OCI-LY3 (cell line): ENCODE data around the gene THOC5.
"Not testable (repeated sequence)": the region's sequence is repeated elsewhere in the genome, so short reads cannot be mapped to it uniquely, and the experiment has no call there.

Experiments
- EZH2phosphoT487 ChIP-seq: fragments of 200-600 bp; shearing (Covaris generic); IDR thresholded peaks from 2 replicates; pipeline ENCODE4 v1.6.1; 2018; ENCODE audit warnings: antibody characterized with exemption, mixed run types, low read depth
- TF ChIP-seq, protein P1 (sequence below): fragments of 200-600, 300-600 bp; sonication (generic); IDR thresholded peaks from 2 replicates; pipeline ENCODE4 v1.5.1; 2014; ENCODE audit warnings: antibody characterized with exemption, low read length, low read depth

DNA sequence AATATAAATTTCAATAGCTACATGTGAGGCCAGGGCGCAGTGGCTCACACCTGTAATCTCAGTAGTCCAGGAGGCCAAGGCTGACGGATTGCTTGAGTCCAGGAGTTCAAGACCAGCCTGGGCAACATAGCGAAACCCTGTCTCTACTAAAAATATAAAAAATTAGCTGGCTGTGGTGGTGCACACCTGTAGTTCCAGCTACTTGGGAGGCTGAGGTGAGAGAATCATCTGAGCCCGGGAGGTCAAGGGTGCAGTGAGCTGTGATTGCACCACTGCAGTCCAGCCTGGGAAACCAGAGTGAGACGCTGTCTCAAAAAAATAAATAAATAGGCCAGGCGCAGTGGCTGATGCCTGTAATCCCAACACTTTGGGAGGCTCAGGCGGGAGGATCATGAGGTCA, 13.0 kb upstream of the THOC5 start:
- TF ChIP-seq, protein P1, sequence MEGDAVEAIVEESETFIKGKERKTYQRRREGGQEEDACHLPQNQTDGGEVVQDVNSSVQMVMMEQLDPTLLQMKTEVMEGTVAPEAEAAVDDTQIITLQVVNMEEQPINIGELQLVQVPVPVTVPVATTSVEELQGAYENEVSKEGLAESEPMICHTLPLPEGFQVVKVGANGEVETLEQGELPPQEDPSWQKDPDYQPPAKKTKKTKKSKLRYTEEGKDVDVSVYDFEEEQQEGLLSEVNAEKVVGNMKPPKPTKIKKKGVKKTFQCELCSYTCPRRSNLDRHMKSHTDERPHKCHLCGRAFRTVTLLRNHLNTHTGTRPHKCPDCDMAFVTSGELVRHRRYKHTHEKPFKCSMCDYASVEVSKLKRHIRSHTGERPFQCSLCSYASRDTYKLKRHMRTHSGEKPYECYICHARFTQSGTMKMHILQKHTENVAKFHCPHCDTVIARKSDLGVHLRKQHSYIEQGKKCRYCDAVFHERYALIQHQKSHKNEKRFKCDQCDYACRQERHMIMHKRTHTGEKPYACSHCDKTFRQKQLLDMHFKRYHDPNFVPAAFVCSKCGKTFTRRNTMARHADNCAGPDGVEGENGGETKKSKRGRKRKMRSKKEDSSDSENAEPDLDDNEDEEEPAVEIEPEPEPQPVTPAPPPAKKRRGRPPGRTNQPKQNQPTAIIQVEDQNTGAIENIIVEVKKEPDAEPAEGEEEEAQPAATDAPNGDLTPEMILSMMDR: not testable (repeated sequence)
- TF ChIP-seq EZH2phosphoT487: not testable (repeated sequence)
